ENCODE results near the gene SOX11. TPM values are rescaled to one million over a fixed set of nuclear protein-coding genes. Genes with fewer than 3 reads are reported as not detected.
A peak's percentile ranks its signal among the peaks of the same experiment; 100 is the strongest.

SOX11 gene
- total and polyA plus RNA-seq, 2 of the 8 experiments (the other 6 are each of a cell fraction or from before 2014, with no cell fraction given), result 9.0 to 55.6 TPM

GRCh38 chr2:5695654-5696403, 3.6 kb downstream of the SOX11 start (continued):
- peak; percentile 8 to 66; a peak in 1 of 4 replicates for TF ChIP-seq HDAC2 (IDR thresholded peaks at IDR 0.05; ENCODE audit: borderline replicate concordance in 1 of 2, low read depth in 2 of 2, low read length in 2 of 2)
- TF ChIP-seq BACH1 (IDR thresholded peaks at IDR 0.05; ENCODE audit: low read length), result no peak
